GM18858 (cell line): ENCODE measurements around the gene MICOS13.

Experiments
- ATAC-seq: cut with Tn5 transposase; IDR thresholded peaks from one replicate; pipeline ENCODE4 v1.9.1; 2021; ENCODE audit not compliant: unreplicated experiment

The MICOS13 gene

GRCh38 chr19:5669212-5669611 is 11.1 kb downstream of the MICOS13 start:
- ATAC-seq: no peak

GRCh38 chr19:5667751-5668271 is 12.5 kb downstream of the MICOS13 start:
- ATAC-seq: no peak

GRCh38 chr19:5666921-5667610 is 13.2 kb downstream of the MICOS13 start:
- no peak for ATAC-seq

- ATAC-seq: no peak
Measured at GRCh38 chr19:5665781-5666513, 14.4 kb downstream of the MICOS13 start.

GRCh38 chr19:5664515-5664914 is 15.8 kb downstream of the MICOS13 start:
- no peak for ATAC-seq

- ATAC-seq: no peak
Measured at GRCh38 chr19:5663904-5664303, 16.4 kb downstream of the MICOS13 start.

- no peak for ATAC-seq
Measured at GRCh38 chr19:5661483-5661882, 18.8 kb downstream of the MICOS13 start.

GRCh38 chr19:5655412-5655811 is 24.9 kb downstream of the MICOS13 start:
- no peak for ATAC-seq

- ATAC-seq: no peak
Measured at GRCh38 chr19:5654931-5655330, 25.4 kb downstream of the MICOS13 start.

- no peak for ATAC-seq
Measured at GRCh38 chr19:5652261-5652660, 28.1 kb downstream of the MICOS13 start.

GRCh38 chr19:5651361-5651760 is 29.0 kb downstream of the MICOS13 start:
- ATAC-seq: no peak

- no peak for ATAC-seq
Measured at GRCh38 chr19:5648464-5648863, 31.9 kb downstream of the MICOS13 start.

GRCh38 chr19:5646703-5647102 is 33.6 kb downstream of the MICOS13 start:
- ATAC-seq: no peak

GRCh38 chr19:5645409-5645808 is 34.9 kb downstream of the MICOS13 start:
- ATAC-seq: no peak

GRCh38 chr19:5644037-5644436 is 36.3 kb downstream of the MICOS13 start:
- ATAC-seq: no peak

GRCh38 chr19:5643060-5643459 is 37.3 kb downstream of the MICOS13 start:
- no peak for ATAC-seq

- no peak for ATAC-seq
Measured at GRCh38 chr19:5642204-5642603, 38.1 kb downstream of the MICOS13 start.

GRCh38 chr19:5641171-5641570 is 39.1 kb downstream of the MICOS13 start:
- no peak for ATAC-seq

GRCh38 chr19:5637971-5638370 is 42.3 kb downstream of the MICOS13 start:
- no peak for ATAC-seq

- ATAC-seq: no peak
Measured at GRCh38 chr19:5635427-5635826, 44.9 kb downstream of the MICOS13 start.

GRCh38 chr19:5632657-5633056 is 47.7 kb downstream of the MICOS13 start:
- no peak for ATAC-seq

- ATAC-seq: no peak
Measured at GRCh38 chr19:5632241-5632612, 48.1 kb downstream of the MICOS13 start.
